A549 (cell line): ENCODE results near the gene VIL1. TPM values are rescaled to one million over a fixed set of nuclear protein-coding genes. Genes with fewer than 3 reads are reported as not detected.
A peak's percentile ranks its signal among the peaks of the same experiment; 100 is the strongest.

Experiments used
- ATAC-seq, 2 experiments: fragments of 200-7000 bp in 1 of 2; fragments of >200 bp in 1 of 2; cut with Nextera tagmentation in 1 of 2; cut with Tn5 transposase in 1 of 2; 3 replicates each; pipeline versions ENCODE4 v1.8.0 to v1.9.1; 2018 to 2020; ENCODE audit warnings: mild to moderate bottlenecking in 1 of 2, moderate library complexity in 1 of 2
- CTCF ChIA-PET: fragments of 300-600 bp; sonication (Branson Sonifier 250); formaldehyde crosslinking; extraction: SDS; loops from one replicate; lab custom pipeline; 2021; ENCODE audit warnings: antibody characterized with exemption, inconsistent platforms; lab: Yijun Ruan, JAX
- POLR2A ChIA-PET: fragments of 350-600 bp; formaldehyde crosslinking; extraction: SDS; loops from one replicate; lab custom pipeline; 2021; ENCODE audit warnings: antibody characterized with exemption, inconsistent platforms; lab: Yijun Ruan, JAX
- DNase-seq, 2 experiments: peaks; one replicate each; pipeline versions ENCODE4 v3.0.0 to v3.0.0-alpha.2; 2011 to 2016; ENCODE audit warnings: low read depth in 1 of 2, low spot score in 1 of 2
- FAIRE-seq: peaks from 2 replicates; lab custom pipeline; 2011; peaks lifted over from hg19 to GRCh38; lab: Jason Lieb, UNC
- H3K27ac ChIP-seq, 2 experiments: fragments of >200 bp; sonication (Bioruptor Twin); formaldehyde crosslinking; 3 replicates each; pipeline ENCODE4 v1.5.1; 2016 to 2017
- H3K4me1 ChIP-seq: fragments of >200 bp; sonication (Bioruptor Twin); formaldehyde crosslinking; 3 replicates; pipeline ENCODE4 v1.6.1; 2016
- H3K4me2 ChIP-seq: fragments of >200 bp; sonication (Bioruptor Twin); formaldehyde crosslinking; 3 replicates; pipeline ENCODE4 v1.6.1; 2016
- H3K4me3 ChIP-seq: fragments of >200 bp; sonication (Bioruptor Twin); formaldehyde crosslinking; 3 replicates; pipeline ENCODE4 v1.5.1; 2016
- H3K9me3 ChIP-seq: fragments of >200 bp; sonication (Bioruptor Twin); formaldehyde crosslinking; 3 replicates; pipeline ENCODE4 v1.6.1; 2016
- BHLHE40 ChIP-seq: IDR thresholded peaks from 2 replicates; pipeline ENCODE4 v1.6.1; 2012; ENCODE audit warnings: low read depth, low read length, inconsistent platforms
- CHD4 ChIP-seq: fragments of 200-600 bp; sonication (generic); IDR thresholded peaks from 2 replicates; pipeline ENCODE4 v1.6.1; 2016; ENCODE audit warnings: antibody characterized with exemption, mild to moderate bottlenecking, borderline replicate concordance
- EHMT2 ChIP-seq: fragments of 200-600 bp; sonication (generic); IDR thresholded peaks from 2 replicates; pipeline ENCODE4 v1.6.1; 2016; ENCODE audit warnings: antibody characterized with exemption, low read depth, mild to moderate bottlenecking, moderate library complexity
- FOSB ChIP-seq: fragments of 250-450 bp; sonication (Bioruptor Pico); IDR thresholded peaks from 2 replicates; pipeline ENCODE4 v1.5.0; 2020; ENCODE audit warnings: mild to moderate bottlenecking, moderate library complexity
- FOSL2 ChIP-seq, 2 experiments: fragments of 450-650 bp in 1 of 2; fragments of >200 bp in 1 of 2; sonication (Bioruptor Twin) in 1 of 2; formaldehyde crosslinking; IDR thresholded peaks; 2 replicates each; pipeline versions ENCODE4 v1.5.0 to v1.6.1; 2016 to 2020; ENCODE audit warnings: mild to moderate bottlenecking in 1 of 2, moderate library complexity in 1 of 2
- FOXS1 ChIP-seq: fragments of 250-450 bp; sonication (Bioruptor Pico); IDR thresholded peaks from 2 replicates; pipeline ENCODE4 v1.5.0; 2020; ENCODE audit warnings: mild to moderate bottlenecking, moderate library complexity
- GATA3 ChIP-seq: IDR thresholded peaks from 2 replicates; pipeline ENCODE4 v1.6.1; 2012; ENCODE audit warnings: borderline replicate concordance
- HDAC2 ChIP-seq: fragments of 200-600 bp; sonication (generic); IDR thresholded peaks from 2 replicates; pipeline ENCODE4 v1.6.1; 2016
- HEYL ChIP-seq: fragments of 250-450 bp; sonication (Bioruptor Pico); IDR thresholded peaks from 2 replicates; pipeline ENCODE4 v1.8.0; 2021; ENCODE audit warnings: mild to moderate bottlenecking, moderate library complexity
- HOXA7 ChIP-seq: fragments of 250-450 bp; sonication (Bioruptor Pico); IDR thresholded peaks from 2 replicates; pipeline ENCODE4 v1.5.0; 2020; ENCODE audit warnings: mild to moderate bottlenecking, moderate library complexity
- HOXB5 ChIP-seq: fragments of 250-450 bp; sonication (Bioruptor Pico); IDR thresholded peaks from 2 replicates; pipeline ENCODE4 v1.5.0; 2020; ENCODE audit warnings: mild to moderate bottlenecking, moderate library complexity
- JUN ChIP-seq, 2 experiments: fragments of >200 bp; sonication (Bioruptor Twin); formaldehyde crosslinking; IDR thresholded peaks; 2 replicates in 1 of 2; 3 replicates in 1 of 2; pipeline ENCODE4 v1.6.1; 2016 to 2017
- JUNB ChIP-seq: fragments of >200 bp; sonication (Bioruptor Twin); formaldehyde crosslinking; IDR thresholded peaks from 2 replicates; pipeline ENCODE4 v1.6.1; 2016
- KDM5A ChIP-seq: fragments of 200-600 bp; sonication (generic); IDR thresholded peaks from 2 replicates; pipeline ENCODE4 v1.6.1; 2016; ENCODE audit warnings: antibody characterized with exemption, mild to moderate bottlenecking
- MAFK ChIP-seq: fragments of 450-650 bp; IDR thresholded peaks from 2 replicates; pipeline ENCODE4 v1.6.1; 2014; ENCODE audit not compliant: partially characterized antibody
- MAZ ChIP-seq: fragments of 150-350 bp; IDR thresholded peaks from 2 replicates; pipeline ENCODE4 v1.6.1; 2014; ENCODE audit warnings: antibody characterized with exemption, low read depth, low read length, borderline replicate concordance
- MYC ChIP-seq: IDR thresholded peaks from 2 replicates; pipeline ENCODE4 v1.6.1; 2012; ENCODE audit warnings: mild to moderate bottlenecking, inconsistent platforms, low read length, improper control_type of control experiment, borderline replicate concordance
- POLR2AphosphoS2 ChIP-seq: conservative IDR thresholded peaks from 2 replicates; pipeline ENCODE4 v1.6.1; 2012; ENCODE audit warnings: low read length, improper control_type of control experiment, inconsistent platforms
- RNF2 ChIP-seq: fragments of 200-600 bp; sonication (generic); IDR thresholded peaks from 2 replicates; pipeline ENCODE4 v1.6.1; 2016; ENCODE audit warnings: low read depth, mild to moderate bottlenecking, antibody characterized with exemption, moderate library complexity, borderline replicate concordance
- SMC3 ChIP-seq: fragments of >200 bp; sonication (Bioruptor Twin); formaldehyde crosslinking; IDR thresholded peaks from 3 replicates; pipeline ENCODE4 v1.6.1; 2018; ENCODE audit warnings: inconsistent platforms
- ZSCAN20 ChIP-seq: fragments of 250-450 bp; sonication (Bioruptor Pico); IDR thresholded peaks from 2 replicates; pipeline ENCODE4 v1.8.0; 2022; ENCODE audit warnings: mild to moderate bottlenecking, moderate library complexity
- WGBS: methylation state at CpG from one replicate; pipeline ENCODE4 v1.1.6; 2017; ENCODE audit errors: missing lambda C conversion rate; 5-methylcytosine and 5-hydroxymethylcytosine counted together
- polyA plus RNA-seq, 4 experiments: library from polyadenylated mRNA; depleted of rRNA in 3 of 4; stranded (reverse); fragments of >200 nt; fragmentation: RNase III in 1 of 4; extraction: RNeasy Plus Mini Kit Qiagen cat#74134 plus additional on column Dnase treatment in 1 of 4; gene quantifications; 2 replicates in 3 of 4; 3 replicates in 1 of 4; pipeline ENCODE4 v1.2.3, GENCODE V29; 2011 to 2017
- TF ChIP-seq, protein P1 (sequence below): IDR thresholded peaks from 2 replicates; pipeline ENCODE4 v1.6.1; 2012; ENCODE audit warnings: low read depth, borderline replicate concordance
- TF ChIP-seq, protein P2 (sequence below): IDR thresholded peaks from 2 replicates; pipeline ENCODE4 v1.6.1; 2012

VIL1 gene
- polyA plus RNA-seq, 2 of the 4 experiments (the other 2 are of a cell fraction), result 1.9 to 2.3 TPM

DNA sequence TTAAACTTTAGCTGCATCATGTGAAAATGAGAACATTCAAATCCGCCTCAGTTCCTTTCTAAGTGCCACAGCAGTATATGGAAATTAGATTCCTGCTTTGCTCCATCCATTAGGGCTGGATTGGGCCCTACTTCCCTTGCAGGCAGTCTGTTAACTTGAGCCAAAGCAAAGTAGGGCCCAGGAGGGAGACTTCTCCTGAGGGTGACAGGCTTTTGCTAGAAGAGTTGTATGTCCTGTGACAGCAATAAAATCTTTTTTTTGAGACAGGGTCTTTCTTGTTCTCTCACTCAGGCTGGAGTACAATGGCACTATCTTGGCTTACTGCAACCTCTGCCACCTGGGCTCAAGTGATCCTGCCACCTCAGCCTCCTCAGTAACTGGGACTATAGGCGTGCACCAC is 28.1 kb downstream of the VIL1 start:
- ChIA-PET POLR2A (no interaction called here), CTCF (interaction anchor here (1.4 kb wide), 1 partner anchor 19 kb away, joined by 5 read pairs; no protein-coding TSS in a partner anchor)
- Histone ChIP-seq H3K4me1 (peaks cover 40% of the 10 kb centered on the region), H3K4me3 (no peak overlapping the region), H3K27ac (no peak overlapping the region), H3K9me3 (no peaks in the 10 kb centered on the region), H3K4me2 (no peak overlapping the region)
- 94% methylated on average over 2 of the region's 2 CpGs for WGBS
- FAIRE-seq (no peak), DNase-seq (no peak), ATAC-seq (no peak)
- TF ChIP-seq HOXB5 (CRISPR knock-in tag), result no peak

DNA sequence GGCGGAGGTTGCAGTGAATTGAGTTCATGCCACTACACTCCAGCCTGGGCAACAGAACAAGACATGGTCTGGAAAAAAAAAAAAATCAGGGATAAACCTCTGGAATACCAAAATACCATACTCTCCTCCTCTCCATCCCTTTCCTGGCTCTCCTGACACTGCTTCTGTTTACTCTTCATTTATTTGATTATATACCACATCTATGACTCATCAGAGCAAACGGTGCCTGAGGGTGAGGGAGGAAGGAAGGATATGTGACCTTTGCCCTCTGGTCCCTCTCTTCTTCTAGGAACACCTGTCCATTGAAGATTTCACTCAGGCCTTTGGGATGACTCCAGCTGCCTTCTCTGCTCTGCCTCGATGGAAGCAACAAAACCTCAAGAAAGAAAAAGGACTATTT is 30.0 kb downstream of the VIL1 start:
- Histone ChIP-seq H3K4me1 (peaks cover 40% of the 10 kb centered on the region), H3K4me3 (no peak overlapping the region; the same call in 2 of the 3 replicates), H3K4me2 (peak overlapping the region; percentile 75), H3K27ac (peak overlapping the region; percentile 62 to 67; a peak in 4 of 6 replicates), H3K9me3 (no peaks in the 10 kb centered on the region)
- FAIRE-seq (no peak), DNase-seq (peak; percentile 44 to 70), ATAC-seq (peak; percentile 70 to 81; a peak in 5 of 6 replicates)
- WGBS, result 30% methylated on average over 3 of the region's 3 CpGs
- POLR2A ChIA-PET, result no interaction called here
- CTCF ChIA-PET, result interaction anchor here (0.6 to 1.5 kb wide), 3 partner anchors 14 to 62 kb away, joined by 3 to 6 read pairs (median 3); no protein-coding TSS in a partner anchor
- peak; percentile 58; the same call in 1 of the 2 replicates for TF ChIP-seq FOSL2 (IDR thresholded peaks at IDR 0.05)
- TF ChIP-seq FOSL2 (CRISPR knock-in tag; IDR thresholded peaks at IDR 0.05), result peak; percentile 91
- TF ChIP-seq JUN (IDR thresholded peaks at IDR 0.05), result 0 out of 5 replicates have a peak, but pooled peaks of 1 of the 2 experiments have one; percentile 27
- TF ChIP-seq KDM5A, result no peak
- TF ChIP-seq GATA3, result peak; percentile 39; the same call in 1 of the 2 replicates
- peak; percentile 49 for TF ChIP-seq JUNB

DNA sequence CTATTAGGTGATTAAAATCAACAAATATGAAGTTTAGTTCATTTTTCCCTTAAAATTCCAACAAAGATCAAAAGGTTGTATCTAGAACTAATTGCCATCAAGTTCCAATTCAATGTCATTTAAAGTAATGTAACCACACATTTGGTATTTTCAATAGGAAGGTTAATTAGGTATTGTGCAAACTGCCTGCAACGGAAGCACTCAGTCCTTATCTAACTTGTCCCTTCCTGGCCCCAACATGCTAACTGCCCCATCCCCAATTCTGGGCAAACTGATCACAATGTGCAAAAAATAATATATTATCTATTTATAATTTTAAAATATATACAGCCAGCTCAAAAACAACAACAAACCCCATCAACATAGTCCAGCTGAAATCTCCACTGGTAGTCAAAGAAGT is 33.2 kb downstream of the VIL1 start:
- DNase-seq (no peak), ATAC-seq (no peak), FAIRE-seq (no peak)
- H3K4me1 ChIP-seq, result peaks cover 26% of the 10 kb centered on the region
- CTCF ChIA-PET, result interaction anchor here (3.2 kb wide), 1 partner anchor 13 kb away, joined by 23 read pairs; no protein-coding TSS in a partner anchor
- no peak overlapping the region for H3K4me3 ChIP-seq
- POLR2A ChIA-PET, result no interaction called here
- H3K27ac ChIP-seq, result no peak overlapping the region
- H3K9me3 ChIP-seq, result no peaks in the 10 kb centered on the region
- H3K4me2 ChIP-seq, result no peak overlapping the region
- no peak for TF ChIP-seq EHMT2
- TF ChIP-seq, protein P1, sequence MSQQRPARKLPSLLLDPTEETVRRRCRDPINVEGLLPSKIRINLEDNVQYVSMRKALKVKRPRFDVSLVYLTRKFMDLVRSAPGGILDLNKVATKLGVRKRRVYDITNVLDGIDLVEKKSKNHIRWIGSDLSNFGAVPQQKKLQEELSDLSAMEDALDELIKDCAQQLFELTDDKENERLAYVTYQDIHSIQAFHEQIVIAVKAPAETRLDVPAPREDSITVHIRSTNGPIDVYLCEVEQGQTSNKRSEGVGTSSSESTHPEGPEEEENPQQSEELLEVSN, result no peak
- no peak for TF ChIP-seq POLR2AphosphoS2
- no peak for TF ChIP-seq HEYL (CRISPR knock-in tag)
- no peak for TF ChIP-seq BHLHE40
- TF ChIP-seq FOSB, result no peak
- no peak for TF ChIP-seq RNF2
- TF ChIP-seq MAZ, result no peak
- TF ChIP-seq ZSCAN20 (CRISPR knock-in tag), result no peak
- TF ChIP-seq, protein P2, sequence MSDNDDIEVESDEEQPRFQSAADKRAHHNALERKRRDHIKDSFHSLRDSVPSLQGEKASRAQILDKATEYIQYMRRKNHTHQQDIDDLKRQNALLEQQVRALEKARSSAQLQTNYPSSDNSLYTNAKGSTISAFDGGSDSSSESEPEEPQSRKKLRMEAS, result no peak
- TF ChIP-seq SMC3, result no peak
- TF ChIP-seq MYC, result no peak
- no peak for TF ChIP-seq HDAC2
- TF ChIP-seq, all 56 proteins: peak for 0
- 96% methylated on average over 1 of the region's 1 CpG for WGBS

DNA sequence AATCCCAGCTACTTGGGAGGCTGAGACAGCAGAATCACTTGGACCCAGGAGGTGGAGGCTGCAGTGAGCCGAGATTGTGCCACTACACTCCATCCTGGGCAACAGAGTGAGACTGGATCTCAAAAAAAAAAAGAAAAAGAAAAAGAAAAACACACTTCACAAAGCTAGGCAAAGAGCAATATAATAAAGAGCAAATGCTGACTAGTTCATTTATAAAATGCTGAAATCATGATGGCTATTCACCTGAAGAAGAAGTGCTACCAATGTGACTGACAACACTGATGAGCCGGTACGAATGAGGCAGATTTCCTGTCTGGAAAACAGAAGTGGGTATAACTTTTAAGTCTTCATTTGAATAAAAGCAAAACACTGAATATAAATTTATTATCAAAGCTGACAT is 37.9 kb downstream of the VIL1 start:
- ChIA-PET CTCF (interaction anchor here (0.7 kb wide), 1 partner anchor 30 kb away, joined by 3 read pairs; no protein-coding TSS in a partner anchor), POLR2A (no interaction called here)
- Histone ChIP-seq H3K27ac (no peak overlapping the region), H3K4me2 (no peak overlapping the region), H3K4me1 (no peaks in the 10 kb centered on the region), H3K4me3 (no peak overlapping the region), H3K9me3 (no peaks in the 10 kb centered on the region)
- 92% methylated on average over 3 of the region's 3 CpGs for WGBS
- ATAC-seq, result no peak
- FAIRE-seq, result no peak
- no peak for TF ChIP-seq FOXS1 (CRISPR knock-in tag)
- TF ChIP-seq ZSCAN20 (CRISPR knock-in tag), result no peak
- no peak for TF ChIP-seq HOXA7
- TF ChIP-seq MAFK, result peak; percentile 16
- no peak for TF ChIP-seq CHD4
- TF ChIP-seq, all 56 proteins: peak for 1
- DNase-seq, result no peak
